GM23338 (cell line): Measurements from ENCODE around the gene RER1. TPM values are rescaled to one million over a fixed set of nuclear protein-coding genes. Genes with fewer than 3 reads are reported as not detected.

Experiments
- ATAC-seq: fragments of 200-7000 bp; cut with Tn5 transposase; 3 replicates; pipeline ENCODE4 v1.9.1; 2020
- DNase-seq: peaks from one replicate; pipeline ENCODE4 v3.0.0-alpha.2; 2015; ENCODE audit warnings: low spot score
- H2AFZ ChIP-seq: fragments of 200-600 bp; sonication (generic); 2 replicates; pipeline ENCODE4 v1.8.0; 2016; ENCODE audit warnings: antibody characterized with exemption, mild to moderate bottlenecking, moderate library complexity
- H3F3A ChIP-seq: fragments of 200-600 bp; sonication (generic); replicated peaks from 2 replicates; pipeline ENCODE4 v1.8.0; 2017; ENCODE audit warnings: antibody characterized with exemption, mixed run types, low read depth
- H3K27ac ChIP-seq: fragments of 200-600 bp; sonication (generic); 2 replicates; pipeline ENCODE4 v1.6.1; 2016; ENCODE audit warnings: low read depth
- H3K27me3 ChIP-seq: fragments of 200-600 bp; sonication (generic); 2 replicates; pipeline ENCODE4 v1.8.0; 2016; ENCODE audit warnings: mild to moderate bottlenecking, mixed run types, moderate library complexity; ENCODE audit not compliant: insufficient read depth
- H3K36me3 ChIP-seq: fragments of 200-600 bp; sonication (generic); 2 replicates; pipeline ENCODE4 v1.8.0; 2016; ENCODE audit warnings: mild to moderate bottlenecking; ENCODE audit not compliant: insufficient read depth
- H3K4me1 ChIP-seq: fragments of 200-600 bp; sonication (generic); 2 replicates; pipeline ENCODE4 v1.8.0; 2016; ENCODE audit warnings: mild to moderate bottlenecking, moderate library complexity; ENCODE audit not compliant: insufficient read depth
- H3K4me2 ChIP-seq: fragments of 200-600 bp; sonication (generic); 2 replicates; pipeline ENCODE4 v1.7.1; 2017; ENCODE audit warnings: mixed run types
- H3K4me3 ChIP-seq: fragments of 200-600 bp; sonication (generic); 2 replicates; pipeline ENCODE4 v1.6.1; 2016; ENCODE audit warnings: mixed run types
- H3K79me2 ChIP-seq: fragments of 200-600 bp; sonication (generic); replicated peaks from 2 replicates; pipeline ENCODE4 v1.8.0; 2017; ENCODE audit warnings: mild to moderate bottlenecking; ENCODE audit not compliant: insufficient read depth
- H3K9me2 ChIP-seq: fragments of 200-600 bp; sonication (generic); 2 replicates; pipeline ENCODE4 v1.8.0; 2017; ENCODE audit not compliant: insufficient read depth
- H4K20me1 ChIP-seq: fragments of 200-600 bp; sonication (generic); replicated peaks from 2 replicates; pipeline ENCODE4 v1.8.0; 2017; ENCODE audit warnings: mild to moderate bottlenecking; ENCODE audit not compliant: insufficient read depth
- H3K27ac Mint-ChIP-seq: 2 replicates; pipeline ENCODE4 v1.8.0; 2020; ENCODE audit warnings: inconsistent platforms, mild to moderate bottlenecking, moderate library complexity, mixed read lengths
- H3K27me3 Mint-ChIP-seq: 3 replicates; pipeline ENCODE4 v1.8.0; 2022; ENCODE audit warnings: low read depth, mild to moderate bottlenecking, moderate library complexity, mixed read lengths, inconsistent platforms; ENCODE audit not compliant: insufficient read depth, poor library complexity
- H3K36me3 Mint-ChIP-seq: 3 replicates; pipeline ENCODE4 v1.8.0; 2021; ENCODE audit warnings: low read depth, mild to moderate bottlenecking, inconsistent platforms, moderate library complexity, mixed read lengths
- H3K4me1 Mint-ChIP-seq: 3 replicates; pipeline ENCODE4 v1.8.0; 2020; ENCODE audit warnings: mild to moderate bottlenecking, inconsistent platforms, mixed read lengths
- H3K4me3 Mint-ChIP-seq: 3 replicates; pipeline ENCODE4 v1.8.0; 2021; ENCODE audit warnings: moderate library complexity, mild to moderate bottlenecking, inconsistent platforms, mixed read lengths
- H3K9me3 Mint-ChIP-seq: 3 replicates; pipeline ENCODE4 v1.8.0; 2020; ENCODE audit warnings: moderate library complexity, mild to moderate bottlenecking, inconsistent platforms, mixed read lengths
- CREB1 ChIP-seq: fragments of 250-450 bp; sonication (Bioruptor Pico); IDR thresholded peaks from 2 replicates; pipeline ENCODE4 v1.5.0; 2020; ENCODE audit warnings: low read depth, mild to moderate bottlenecking, moderate library complexity
- EZH2 ChIP-seq: fragments of 200-600 bp; sonication (generic); IDR thresholded peaks from one replicate; pipeline ENCODE4 v1.8.0; 2017; ENCODE audit warnings: antibody characterized with exemption, mild to moderate bottlenecking, low read depth; ENCODE audit not compliant: unreplicated experiment
- EZH2phosphoT487 ChIP-seq: fragments of 200-600 bp; sonication (generic); IDR thresholded peaks from one replicate; pipeline ENCODE4 v1.8.1; 2018; ENCODE audit warnings: antibody characterized with exemption; ENCODE audit not compliant: unreplicated experiment
- JUNB ChIP-seq: IDR thresholded peaks from one replicate; pipeline ENCODE4 v1.6.1; 2016; ENCODE audit warnings: antibody characterized with exemption; ENCODE audit not compliant: unreplicated experiment
- NANOG ChIP-seq: IDR thresholded peaks from 2 replicates; pipeline ENCODE4 v1.6.1; 2016; ENCODE audit warnings: antibody characterized with exemption, borderline replicate concordance
- POLR2AphosphoS5 ChIP-seq: IDR thresholded peaks from 2 replicates; pipeline ENCODE4 v1.6.1; 2016; ENCODE audit warnings: antibody characterized with exemption, low read depth
- STAT1 ChIP-seq: IDR thresholded peaks from one replicate; pipeline ENCODE4 v1.6.1; 2016; ENCODE audit warnings: antibody characterized with exemption; ENCODE audit not compliant: unreplicated experiment
- ZNF114 ChIP-seq: fragments of 250-450 bp; sonication (Bioruptor Pico); IDR thresholded peaks from 2 replicates; pipeline ENCODE4 v1.5.0; 2020; ENCODE audit warnings: mild to moderate bottlenecking, moderate library complexity
- ZNF331 ChIP-seq: fragments of 250-450 bp; sonication (Bioruptor Pico); IDR thresholded peaks from 2 replicates; pipeline ENCODE4 v1.5.0; 2020; ENCODE audit warnings: low read depth, mild to moderate bottlenecking, moderate library complexity
- polyA plus RNA-seq: library from polyadenylated mRNA; unstranded; fragments of >200 nt; fragmentation: Nextera tagmentation; extraction: Ambion mirVana; gene quantifications from 2 replicates; pipeline ENCODE4 v1.2.1, GENCODE V29; 2016
- total RNA-seq: library from RNA; depleted of rRNA; stranded (reverse); fragments of >200 nt; shearing (Covaris generic); gene quantifications from 2 replicates; pipeline ENCODE4 v1.2.3, GENCODE V29; 2014
- TF ChIP-seq, protein P1 (sequence below): IDR thresholded peaks from one replicate; pipeline ENCODE4 v1.6.1; 2018; ENCODE audit warnings: antibody characterized with exemption; ENCODE audit not compliant: unreplicated experiment
- TF ChIP-seq, protein P2 (sequence below): IDR thresholded peaks from 2 replicates; pipeline ENCODE4 v1.6.1; 2016; ENCODE audit warnings: antibody characterized with exemption
- TF ChIP-seq, protein P3 (sequence below), 2 experiments: fragments of 200-600 bp in 1 of 2; sonication (generic) in 1 of 2; conservative IDR thresholded peaks; 2 replicates each; pipeline versions ENCODE4 v1.5.1 to v1.6.1; 2016 to 2017; ENCODE audit warnings: antibody characterized with exemption in 2 of 2, low read depth in 2 of 2, mild to moderate bottlenecking in 2 of 2, moderate library complexity in 1 of 2
- TF ChIP-seq, protein P4 (sequence below): fragments of 250-450 bp; sonication (Bioruptor Pico); IDR thresholded peaks from 2 replicates; pipeline ENCODE4 v1.5.0; 2020; ENCODE audit warnings: mild to moderate bottlenecking, moderate library complexity

RER1 gene
- total and polyA plus RNA-seq, 2 experiments from 2014 or later: 58.4 to 99.5 TPM

DNA sequence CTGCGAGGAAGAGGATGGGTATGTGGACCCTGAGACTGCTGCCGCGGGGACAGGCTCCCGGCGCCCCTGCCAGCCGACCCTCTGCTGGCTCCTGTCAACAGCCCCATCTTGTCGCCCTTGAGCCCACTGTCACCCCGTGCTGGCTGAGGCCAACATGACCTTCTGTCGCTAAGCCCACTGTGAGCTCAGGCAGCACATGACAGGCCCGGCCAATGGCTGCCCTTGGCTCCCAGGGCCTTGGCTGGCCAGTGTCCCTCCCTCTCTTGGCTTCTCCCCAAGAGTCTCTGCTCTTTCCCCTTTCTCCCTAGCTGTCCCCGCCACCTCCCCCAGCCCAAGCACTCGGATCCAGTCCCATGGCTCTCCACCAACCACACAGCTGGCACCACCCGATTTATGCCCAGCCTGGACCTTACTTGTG is 17.2 kb downstream of the RER1 start:
- Histone ChIP-seq H3K9me2 (no peaks in the 10 kb centered on the region), H3K27me3 (no peaks in the 10 kb centered on the region), H2AFZ (no peak overlapping the region), H4K20me1 (no peaks in the 10 kb centered on the region), H3K79me2 (no peaks in the 10 kb centered on the region), H3K4me1 (peaks cover 3% of the 10 kb centered on the region; the same call in 1 of the 2 replicates), H3K36me3 (0 out of 2 replicates have a peak, but pooled peaks cover 5% of the 10 kb centered on the region), H3K27ac (no peak overlapping the region), H3F3A (peaks cover 6% of the 10 kb centered on the region; the same call in 1 of the 2 replicates), H3K4me3 (no peak overlapping the region), H3K4me2 (no peak overlapping the region)
- no peak for DNase-seq
- H3K27ac Mint-ChIP-seq: no peak overlapping the region
- H3K9me3 Mint-ChIP-seq: no peaks in the 10 kb centered on the region
- TF ChIP-seq ZNF331 (no peak), STAT1 (no peak), POLR2AphosphoS5 (no peak), EZH2 (no peak), EZH2phosphoT487 (no peak), NANOG (no peak), ZNF114 (CRISPR knock-in tag) (no peak), CREB1 (CRISPR knock-in tag) (no peak), JUNB (no peak)
- TF ChIP-seq, protein P1, sequence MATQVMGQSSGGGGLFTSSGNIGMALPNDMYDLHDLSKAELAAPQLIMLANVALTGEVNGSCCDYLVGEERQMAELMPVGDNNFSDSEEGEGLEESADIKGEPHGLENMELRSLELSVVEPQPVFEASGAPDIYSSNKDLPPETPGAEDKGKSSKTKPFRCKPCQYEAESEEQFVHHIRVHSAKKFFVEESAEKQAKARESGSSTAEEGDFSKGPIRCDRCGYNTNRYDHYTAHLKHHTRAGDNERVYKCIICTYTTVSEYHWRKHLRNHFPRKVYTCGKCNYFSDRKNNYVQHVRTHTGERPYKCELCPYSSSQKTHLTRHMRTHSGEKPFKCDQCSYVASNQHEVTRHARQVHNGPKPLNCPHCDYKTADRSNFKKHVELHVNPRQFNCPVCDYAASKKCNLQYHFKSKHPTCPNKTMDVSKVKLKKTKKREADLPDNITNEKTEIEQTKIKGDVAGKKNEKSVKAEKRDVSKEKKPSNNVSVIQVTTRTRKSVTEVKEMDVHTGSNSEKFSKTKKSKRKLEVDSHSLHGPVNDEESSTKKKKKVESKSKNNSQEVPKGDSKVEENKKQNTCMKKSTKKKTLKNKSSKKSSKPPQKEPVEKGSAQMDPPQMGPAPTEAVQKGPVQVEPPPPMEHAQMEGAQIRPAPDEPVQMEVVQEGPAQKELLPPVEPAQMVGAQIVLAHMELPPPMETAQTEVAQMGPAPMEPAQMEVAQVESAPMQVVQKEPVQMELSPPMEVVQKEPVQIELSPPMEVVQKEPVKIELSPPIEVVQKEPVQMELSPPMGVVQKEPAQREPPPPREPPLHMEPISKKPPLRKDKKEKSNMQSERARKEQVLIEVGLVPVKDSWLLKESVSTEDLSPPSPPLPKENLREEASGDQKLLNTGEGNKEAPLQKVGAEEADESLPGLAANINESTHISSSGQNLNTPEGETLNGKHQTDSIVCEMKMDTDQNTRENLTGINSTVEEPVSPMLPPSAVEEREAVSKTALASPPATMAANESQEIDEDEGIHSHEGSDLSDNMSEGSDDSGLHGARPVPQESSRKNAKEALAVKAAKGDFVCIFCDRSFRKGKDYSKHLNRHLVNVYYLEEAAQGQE: no peak
- TF ChIP-seq, protein P2, sequence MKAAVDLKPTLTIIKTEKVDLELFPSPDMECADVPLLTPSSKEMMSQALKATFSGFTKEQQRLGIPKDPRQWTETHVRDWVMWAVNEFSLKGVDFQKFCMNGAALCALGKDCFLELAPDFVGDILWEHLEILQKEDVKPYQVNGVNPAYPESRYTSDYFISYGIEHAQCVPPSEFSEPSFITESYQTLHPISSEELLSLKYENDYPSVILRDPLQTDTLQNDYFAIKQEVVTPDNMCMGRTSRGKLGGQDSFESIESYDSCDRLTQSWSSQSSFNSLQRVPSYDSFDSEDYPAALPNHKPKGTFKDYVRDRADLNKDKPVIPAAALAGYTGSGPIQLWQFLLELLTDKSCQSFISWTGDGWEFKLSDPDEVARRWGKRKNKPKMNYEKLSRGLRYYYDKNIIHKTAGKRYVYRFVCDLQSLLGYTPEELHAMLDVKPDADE: no peak
- TF ChIP-seq, protein P3, sequence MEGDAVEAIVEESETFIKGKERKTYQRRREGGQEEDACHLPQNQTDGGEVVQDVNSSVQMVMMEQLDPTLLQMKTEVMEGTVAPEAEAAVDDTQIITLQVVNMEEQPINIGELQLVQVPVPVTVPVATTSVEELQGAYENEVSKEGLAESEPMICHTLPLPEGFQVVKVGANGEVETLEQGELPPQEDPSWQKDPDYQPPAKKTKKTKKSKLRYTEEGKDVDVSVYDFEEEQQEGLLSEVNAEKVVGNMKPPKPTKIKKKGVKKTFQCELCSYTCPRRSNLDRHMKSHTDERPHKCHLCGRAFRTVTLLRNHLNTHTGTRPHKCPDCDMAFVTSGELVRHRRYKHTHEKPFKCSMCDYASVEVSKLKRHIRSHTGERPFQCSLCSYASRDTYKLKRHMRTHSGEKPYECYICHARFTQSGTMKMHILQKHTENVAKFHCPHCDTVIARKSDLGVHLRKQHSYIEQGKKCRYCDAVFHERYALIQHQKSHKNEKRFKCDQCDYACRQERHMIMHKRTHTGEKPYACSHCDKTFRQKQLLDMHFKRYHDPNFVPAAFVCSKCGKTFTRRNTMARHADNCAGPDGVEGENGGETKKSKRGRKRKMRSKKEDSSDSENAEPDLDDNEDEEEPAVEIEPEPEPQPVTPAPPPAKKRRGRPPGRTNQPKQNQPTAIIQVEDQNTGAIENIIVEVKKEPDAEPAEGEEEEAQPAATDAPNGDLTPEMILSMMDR (conservative IDR thresholded peaks at IDR 0.05; ENCODE audit: low read depth in 2 of 2): no peak
- TF ChIP-seq, protein P4, sequence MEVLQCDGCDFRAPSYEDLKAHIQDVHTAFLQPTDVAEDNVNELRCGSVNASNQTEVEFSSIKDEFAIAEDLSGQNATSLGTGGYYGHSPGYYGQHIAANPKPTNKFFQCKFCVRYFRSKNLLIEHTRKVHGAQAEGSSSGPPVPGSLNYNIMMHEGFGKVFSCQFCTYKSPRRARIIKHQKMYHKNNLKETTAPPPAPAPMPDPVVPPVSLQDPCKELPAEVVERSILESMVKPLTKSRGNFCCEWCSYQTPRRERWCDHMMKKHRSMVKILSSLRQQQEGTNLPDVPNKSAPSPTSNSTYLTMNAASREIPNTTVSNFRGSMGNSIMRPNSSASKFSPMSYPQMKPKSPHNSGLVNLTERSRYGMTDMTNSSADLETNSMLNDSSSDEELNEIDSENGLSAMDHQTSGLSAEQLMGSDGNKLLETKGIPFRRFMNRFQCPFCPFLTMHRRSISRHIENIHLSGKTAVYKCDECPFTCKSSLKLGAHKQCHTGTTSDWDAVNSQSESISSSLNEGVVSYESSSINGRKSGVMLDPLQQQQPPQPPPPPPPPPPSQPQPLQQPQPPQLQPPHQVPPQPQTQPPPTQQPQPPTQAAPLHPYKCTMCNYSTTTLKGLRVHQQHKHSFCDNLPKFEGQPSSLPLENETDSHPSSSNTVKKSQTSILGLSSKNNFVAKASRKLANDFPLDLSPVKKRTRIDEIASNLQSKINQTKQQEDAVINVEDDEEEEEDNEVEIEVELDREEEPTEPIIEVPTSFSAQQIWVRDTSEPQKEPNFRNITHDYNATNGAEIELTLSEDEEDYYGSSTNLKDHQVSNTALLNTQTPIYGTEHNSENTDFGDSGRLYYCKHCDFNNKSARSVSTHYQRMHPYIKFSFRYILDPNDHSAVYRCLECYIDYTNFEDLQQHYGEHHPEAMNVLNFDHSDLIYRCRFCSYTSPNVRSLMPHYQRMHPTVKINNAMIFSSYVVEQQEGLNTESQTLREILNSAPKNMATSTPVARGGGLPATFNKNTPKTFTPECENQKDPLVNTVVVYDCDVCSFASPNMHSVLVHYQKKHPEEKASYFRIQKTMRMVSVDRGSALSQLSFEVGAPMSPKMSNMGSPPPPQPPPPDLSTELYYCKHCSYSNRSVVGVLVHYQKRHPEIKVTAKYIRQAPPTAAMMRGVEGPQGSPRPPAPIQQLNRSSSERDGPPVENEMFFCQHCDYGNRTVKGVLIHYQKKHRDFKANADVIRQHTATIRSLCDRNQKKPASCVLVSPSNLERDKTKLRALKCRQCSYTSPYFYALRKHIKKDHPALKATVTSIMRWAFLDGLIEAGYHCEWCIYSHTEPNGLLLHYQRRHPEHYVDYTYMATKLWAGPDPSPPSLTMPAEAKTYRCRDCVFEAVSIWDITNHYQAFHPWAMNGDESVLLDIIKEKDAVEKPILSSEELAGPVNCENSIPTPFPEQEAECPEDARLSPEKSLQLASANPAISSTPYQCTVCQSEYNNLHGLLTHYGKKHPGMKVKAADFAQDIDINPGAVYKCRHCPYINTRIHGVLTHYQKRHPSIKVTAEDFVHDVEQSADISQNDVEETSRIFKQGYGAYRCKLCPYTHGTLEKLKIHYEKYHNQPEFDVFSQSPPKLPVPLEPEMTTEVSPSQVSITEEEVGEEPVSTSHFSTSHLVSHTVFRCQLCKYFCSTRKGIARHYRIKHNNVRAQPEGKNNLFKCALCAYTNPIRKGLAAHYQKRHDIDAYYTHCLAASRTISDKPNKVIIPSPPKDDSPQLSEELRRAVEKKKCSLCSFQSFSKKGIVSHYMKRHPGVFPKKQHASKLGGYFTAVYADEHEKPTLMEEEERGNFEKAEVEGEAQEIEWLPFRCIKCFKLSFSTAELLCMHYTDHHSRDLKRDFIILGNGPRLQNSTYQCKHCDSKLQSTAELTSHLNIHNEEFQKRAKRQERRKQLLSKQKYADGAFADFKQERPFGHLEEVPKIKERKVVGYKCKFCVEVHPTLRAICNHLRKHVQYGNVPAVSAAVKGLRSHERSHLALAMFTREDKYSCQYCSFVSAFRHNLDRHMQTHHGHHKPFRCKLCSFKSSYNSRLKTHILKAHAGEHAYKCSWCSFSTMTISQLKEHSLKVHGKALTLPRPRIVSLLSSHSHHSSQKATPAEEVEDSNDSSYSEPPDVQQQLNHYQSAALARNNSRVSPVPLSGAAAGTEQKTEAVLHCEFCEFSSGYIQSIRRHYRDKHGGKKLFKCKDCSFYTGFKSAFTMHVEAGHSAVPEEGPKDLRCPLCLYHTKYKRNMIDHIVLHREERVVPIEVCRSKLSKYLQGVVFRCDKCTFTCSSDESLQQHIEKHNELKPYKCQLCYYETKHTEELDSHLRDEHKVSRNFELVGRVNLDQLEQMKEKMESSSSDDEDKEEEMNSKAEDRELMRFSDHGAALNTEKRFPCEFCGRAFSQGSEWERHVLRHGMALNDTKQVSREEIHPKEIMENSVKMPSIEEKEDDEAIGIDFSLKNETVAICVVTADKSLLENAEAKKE (CRISPR knock-in tag): no peak
- no peak overlapping the region; the same call in 2 of the 3 replicates for H3K4me3 Mint-ChIP-seq
- ATAC-seq: no peak
- H3K27me3 Mint-ChIP-seq: peaks cover 23% of the 10 kb centered on the region
- peaks cover 1% of the 10 kb centered on the region for H3K4me1 Mint-ChIP-seq
- peaks cover 33% of the 10 kb centered on the region; the same call in 2 of the 3 replicates for H3K36me3 Mint-ChIP-seq
